HCT116 (cell line): ENCODE measurements around the gene MAPK14. TPM values are rescaled to one million over a fixed set of nuclear protein-coding genes. Genes with fewer than 3 reads are reported as not detected.

Experiments
- ATAC-seq: fragments of 200-7000 bp; cut with Tn5 transposase; 2 replicates; pipeline ENCODE4 v1.9.1; 2020; ENCODE audit warnings: mild to moderate bottlenecking, moderate library complexity
- BruUV-seq: library from RNA; stranded (reverse); fragments of 400-500 nt; replicated peaks from 2 replicates; lab custom pipeline; 2021; lab: Mats Ljungman, UMichigan
- CTCF ChIA-PET: fragments of 300-600 bp; sonication (Branson Sonifier 250); formaldehyde crosslinking; loops from one replicate; lab custom pipeline; 2021; ENCODE audit warnings: antibody characterized with exemption; lab: Charles Lee
- POLR2A ChIA-PET: fragments of 300-600, 350-600 bp; sonication (Branson Sonifier 250); formaldehyde crosslinking; loops from one replicate; lab custom pipeline; 2021; ENCODE audit warnings: antibody characterized with exemption; lab: Charles Lee
- RAD21 ChIA-PET, 2 experiments: fragments of 300-600 bp; sonication (Branson Sonifier 250); formaldehyde crosslinking; loops; one replicate each; lab custom pipeline; 2023; ENCODE audit warnings: low total read pairs in 2 of 2; ENCODE audit not compliant: uncharacterized antibody in 2 of 2, unreplicated experiment in 2 of 2, low non-redundant PET in 1 of 2; lab: Charles Lee
- DNase-seq: peaks from one replicate; pipeline ENCODE4 v3.0.0-alpha.2; 2010; ENCODE audit warnings: low read depth, low spot score
- H2AFZ ChIP-seq: fragments of 200-600 bp; shearing (Covaris generic), sonication (generic); 2 replicates; pipeline ENCODE4 v1.6.1; 2017; ENCODE audit warnings: low read depth, mixed run types, mixed read lengths, antibody characterized with exemption, low read length; ENCODE audit not compliant: poor library complexity, severe bottlenecking
- H3K27ac ChIP-seq: 2 replicates; pipeline ENCODE4 v1.5.1; 2012; ENCODE audit warnings: low read depth, low read length
- H3K27me3 ChIP-seq: fragments of 200-600 bp; sonication (generic); 2 replicates; pipeline ENCODE4 v1.6.1; 2016; ENCODE audit warnings: mixed run types, low read length, mixed read lengths; ENCODE audit not compliant: insufficient read depth
- H3K36me3 ChIP-seq, 2 experiments: fragments of 200-500 bp in 1 of 2; fragments of 200-600 bp in 1 of 2; sonication (Bioruptor generic) in 1 of 2; sonication (generic) in 1 of 2; 2 replicates each; pipeline versions ENCODE4 v1.5.1 to v1.6.1; 2014 to 2016; ENCODE audit warnings: low read length in 2 of 2, inconsistent platforms in 1 of 2, mixed read lengths in 1 of 2, mixed run types in 1 of 2; ENCODE audit not compliant: insufficient read depth in 2 of 2, control insufficient read depth in 1 of 2
- H3K4me1 ChIP-seq, 2 experiments: fragments of 200-600 bp in 1 of 2; sonication (generic) in 1 of 2; 2 replicates each; pipeline versions ENCODE4 v1.5.1 to v1.6.1; 2012 to 2017; ENCODE audit warnings: low read length in 2 of 2, inconsistent platforms in 1 of 2, mild to moderate bottlenecking in 1 of 2, mixed read lengths in 1 of 2, mixed run types in 1 of 2, moderate library complexity in 1 of 2; ENCODE audit not compliant: insufficient read depth in 2 of 2, control insufficient read depth in 1 of 2
- H3K4me2 ChIP-seq: fragments of 200-600 bp; sonication (generic); 2 replicates; pipeline ENCODE4 v1.6.1; 2017; ENCODE audit warnings: mixed run types, low read length, mixed read lengths
- H3K4me3 ChIP-seq, 2 experiments: fragments of 200-600 bp in 1 of 2; sonication (generic) in 1 of 2; replicated peaks in 1 of 2; 2 replicates each; pipeline ENCODE4 v1.5.1; 2011 to 2016; ENCODE audit warnings: low read length in 2 of 2, control low read depth in 1 of 2, low read depth in 1 of 2, mild to moderate bottlenecking in 1 of 2, mixed read lengths in 1 of 2, mixed run types in 1 of 2
- H3K79me2 ChIP-seq: fragments of 200-600 bp; sonication (generic); 2 replicates; pipeline ENCODE4 v1.6.1; 2017; ENCODE audit warnings: mild to moderate bottlenecking, mixed run types, low read length, moderate library complexity, mixed read lengths; ENCODE audit not compliant: insufficient read depth
- H3K9ac ChIP-seq: fragments of 200-600 bp; sonication (generic); 2 replicates; pipeline ENCODE4 v1.6.1; 2016; ENCODE audit warnings: low read length, mixed read lengths
- H3K9me2 ChIP-seq: fragments of 200-600 bp; sonication (generic), shearing (Covaris generic); 2 replicates; pipeline ENCODE4 v1.6.1; 2017; ENCODE audit warnings: mixed run types, mild to moderate bottlenecking, moderate library complexity; ENCODE audit not compliant: insufficient read depth
- H3K9me3 ChIP-seq, 2 experiments: fragments of 200-500 bp in 1 of 2; fragments of 200-600 bp in 1 of 2; sonication (Bioruptor generic) in 1 of 2; sonication (generic) in 1 of 2; 2 replicates each; pipeline ENCODE4 v1.6.1; 2014 to 2017; ENCODE audit warnings: low read length in 2 of 2, mixed read lengths in 2 of 2, inconsistent platforms in 1 of 2, low read depth in 1 of 2, mild to moderate bottlenecking in 1 of 2, mixed run types in 1 of 2, moderate library complexity in 1 of 2; ENCODE audit not compliant: control insufficient read depth in 1 of 2, insufficient read depth in 1 of 2
- H4K20me1 ChIP-seq: fragments of 200-600 bp; sonication (generic), shearing (Covaris generic); 2 replicates; pipeline ENCODE4 v1.6.1; 2017; ENCODE audit warnings: mixed run types, mild to moderate bottlenecking, moderate library complexity; ENCODE audit not compliant: insufficient read depth
- ATF3 ChIP-seq: IDR thresholded peaks from 2 replicates; pipeline ENCODE4 v1.6.1; 2012
- CEBPB ChIP-seq: IDR thresholded peaks from 2 replicates; pipeline ENCODE4 v1.6.1; 2012; ENCODE audit warnings: low read depth
- CTCF ChIP-seq, 3 experiments: fragments of 200-600 bp in 1 of 3; sonication (generic) in 1 of 3; IDR thresholded peaks in 2 of 3; conservative IDR thresholded peaks in 1 of 3; 2 replicates each; pipeline ENCODE4 v1.5.1; 2012 to 2017; ENCODE audit warnings: low read depth in 2 of 3, low read length in 2 of 3, antibody characterized with exemption in 1 of 3, borderline replicate concordance in 1 of 3, control low read depth in 1 of 3, mild to moderate bottlenecking in 1 of 3, mixed read lengths in 1 of 3, mixed run types in 1 of 3, moderate library complexity in 1 of 3; ENCODE audit not compliant: insufficient read depth in 1 of 3
- EGR1 ChIP-seq: IDR thresholded peaks from 2 replicates; pipeline ENCODE4 v1.6.1; 2012; ENCODE audit warnings: low read depth
- EZH2 ChIP-seq: fragments of 200-600 bp; sonication (generic); IDR thresholded peaks from 2 replicates; pipeline ENCODE4 v1.6.1; 2017; ENCODE audit warnings: antibody characterized with exemption, mixed run types
- EZH2phosphoT487 ChIP-seq: fragments of 200-600 bp; IDR thresholded peaks from 2 replicates; pipeline ENCODE4 v1.6.1; 2018; ENCODE audit warnings: antibody characterized with exemption, borderline replicate concordance
- JUND ChIP-seq: IDR thresholded peaks from 2 replicates; pipeline ENCODE4 v1.6.1; 2012
- MAX ChIP-seq: IDR thresholded peaks from 2 replicates; pipeline ENCODE4 v1.6.1; 2012
- RAD21 ChIP-seq: IDR thresholded peaks from 2 replicates; pipeline ENCODE4 v1.6.1; 2012; ENCODE audit warnings: low read depth, mild to moderate bottlenecking
- REST ChIP-seq: IDR thresholded peaks from 2 replicates; pipeline ENCODE4 v1.6.1; 2012; ENCODE audit warnings: low read depth
- SIN3A ChIP-seq: IDR thresholded peaks from 2 replicates; pipeline ENCODE4 v1.6.1; 2012; ENCODE audit warnings: low read depth
- SRF ChIP-seq: IDR thresholded peaks from 2 replicates; pipeline ENCODE4 v1.6.1; 2012; ENCODE audit warnings: low read depth
- YY1 ChIP-seq: IDR thresholded peaks from 2 replicates; pipeline ENCODE4 v1.6.1; 2011; ENCODE audit warnings: low read length, low read depth, moderate library complexity, mild to moderate bottlenecking; ENCODE audit not compliant: insufficient replicate concordance; ENCODE audit errors: extremely low read depth
- ZBTB33 ChIP-seq: IDR thresholded peaks from 2 replicates; pipeline ENCODE4 v1.6.1; 2011; ENCODE audit warnings: mild to moderate bottlenecking, low read length, moderate library complexity; ENCODE audit not compliant: insufficient replicate concordance; ENCODE audit errors: extremely low read depth
- ZFX ChIP-seq: fragments of 450-650 bp; IDR thresholded peaks from 2 replicates; pipeline ENCODE4 v1.6.1; 2017
- intact Hi-C: fragments of 100-400 bp; cut with micrococcal nuclease; formaldehyde crosslinking; loops from 2 replicates; pipeline ENCODE4 v1.10.0; 2022
- total RNA-seq: library from RNA; stranded (reverse); gene quantifications from one replicate; pipeline ENCODE4 v1.2.1, GENCODE V29; 2021; ENCODE audit not compliant: unreplicated experiment

Gene MAPK14
- total RNA-seq, 1 experiment from 2014 or later = 34.2 TPM

- Histone ChIP-seq H3K4me2 (no peak overlapping the region), H3K36me3 (no peaks in the 10 kb centered on the region), H3K9me3 (no peaks in the 10 kb centered on the region), H3K4me1 (no peaks in the 10 kb centered on the region), H3K79me2 (no peaks in the 10 kb centered on the region), H3K27ac (no peak overlapping the region), H3K27me3 (no peaks in the 10 kb centered on the region), H3K4me3 (no peak overlapping the region), H2AFZ (no peak overlapping the region), H3K9me2 (no peaks in the 10 kb centered on the region), H3K9ac (no peak overlapping the region), H4K20me1 (no peaks in the 10 kb centered on the region)
- intact Hi-C loops = no loop called here
- no TSS peak for BruUV-seq
- ATAC-seq = no peak
- TF ChIP-seq YY1 (no peak), MAX (no peak), REST (no peak), JUND (no peak), EZH2 (no peak), ZBTB33 (no peak), EGR1 (no peak), ATF3 (no peak), CEBPB (no peak), RAD21 (no peak), SIN3A (no peak), SRF (no peak), ZFX (no peak), CTCF (IDR thresholded peaks at IDR 0.05 in 2 of 3, conservative IDR thresholded peaks at IDR 0.05 in 1 of 3; ENCODE audit: borderline replicate concordance in 1 of 3, insufficient read depth in 1 of 3, low read depth in 2 of 3, low read length in 2 of 3) (no peak), EZH2phosphoT487 (no peak)
- no peak for DNase-seq
- ChIA-PET CTCF (no interaction called here), RAD21 (no interaction called here), POLR2A (interaction anchor here (1.0 kb wide), 1 partner anchor 8 kb away, joined by 3 read pairs; the partner anchor contains the start of gene MAPK14)
These were observed 8.4 kb upstream of the MAPK14 start for GRCh38 chr6:36019167-36019566.
